ACHN (cell line): ENCODE data around the gene AP2A1.

Experiments
- DNase-seq: peaks from one replicate; pipeline ENCODE4 v3.0.0-alpha.2; 2015
- in situ Hi-C: cut with HindIII; loops from 2 replicates; pipeline ENCODE4 v1.10.0; 2017; ENCODE audit warnings: low sequenced_read_pairs, low pct_ligation_motif_present, low pct_unique_long_range_greater_than_20kb

The AP2A1 gene

DNA sequence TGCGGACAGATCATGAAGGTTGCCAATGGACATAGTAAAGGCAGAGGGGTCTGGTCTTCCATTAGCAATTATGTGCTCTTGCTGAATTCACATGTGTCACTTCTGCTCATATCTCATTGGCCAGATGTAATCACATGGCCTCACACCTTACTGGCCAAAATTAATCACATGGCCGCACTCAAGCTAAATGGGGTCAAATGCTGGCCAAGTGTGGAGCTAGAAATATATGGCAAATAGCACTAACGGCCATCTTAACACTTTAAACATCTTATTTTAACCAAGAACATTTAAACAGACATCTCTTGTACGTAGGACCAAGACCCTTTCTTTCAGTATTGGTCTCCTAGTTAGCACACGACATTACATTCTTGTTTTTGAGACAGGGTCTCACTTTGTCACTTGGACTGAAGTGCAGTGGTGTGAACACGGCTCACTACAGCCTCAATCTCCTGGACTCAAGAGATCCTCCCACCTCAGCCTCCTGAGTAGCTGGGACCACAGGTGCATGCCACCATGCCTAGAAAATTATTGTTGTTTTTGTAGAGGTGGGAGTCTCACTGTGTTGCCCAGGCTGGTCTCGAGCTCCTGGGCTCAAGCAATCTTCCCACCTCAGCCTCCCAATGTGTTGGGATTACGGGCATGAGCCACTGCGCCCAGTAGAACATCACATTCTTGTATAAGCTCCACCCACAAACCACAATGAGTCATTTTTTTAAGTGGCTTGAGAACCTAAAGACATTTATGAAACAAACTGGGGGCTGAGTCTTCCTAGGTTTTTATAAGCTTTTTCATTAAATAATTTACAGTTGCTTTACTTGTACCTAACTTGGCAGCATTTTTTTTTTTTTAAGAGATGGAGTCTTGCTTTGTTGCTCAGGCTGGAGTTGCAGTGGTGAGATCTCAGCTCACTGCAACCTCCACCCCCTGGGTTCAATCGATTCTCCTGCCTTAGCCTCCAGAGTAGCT is 81.2 kb downstream of the AP2A1 start:
- in situ Hi-C loops, result no loop called here
- DNase-seq, result peak; percentile 84

GRCh38 chr19:49848938-49849337 is 82.1 kb downstream of the AP2A1 start:
- in situ Hi-C loops, result no loop called here
- DNase-seq, result no peak

GRCh38 chr19:49849433-49850220 is 82.8 kb downstream of the AP2A1 start:
- in situ Hi-C loops, result no loop called here
- DNase-seq, result no peak

DNA sequence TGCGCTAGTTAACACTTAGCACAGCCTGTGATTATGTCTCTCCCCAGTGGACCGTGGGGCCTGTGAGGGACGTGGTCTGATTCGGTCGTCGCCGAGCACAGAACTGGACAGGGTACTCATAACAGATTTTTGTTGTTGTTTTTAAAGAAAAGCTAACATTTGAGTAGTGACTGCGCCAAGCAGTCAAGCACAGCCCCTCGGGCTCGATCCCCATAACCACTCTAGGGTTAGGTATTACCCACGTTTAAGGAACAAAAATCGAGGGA is 83.4 kb downstream of the AP2A1 start:
- no peak for DNase-seq
- in situ Hi-C loops, result no loop called here

GRCh38 chr19:49850487-49851342 is 83.9 kb downstream of the AP2A1 start, which contains the start of gene PTOV1:
PTOV1 (plus strand) TSS chr19:49851159.
- in situ Hi-C loops, result no loop called here
- peak; percentile 87 for DNase-seq

DNA sequence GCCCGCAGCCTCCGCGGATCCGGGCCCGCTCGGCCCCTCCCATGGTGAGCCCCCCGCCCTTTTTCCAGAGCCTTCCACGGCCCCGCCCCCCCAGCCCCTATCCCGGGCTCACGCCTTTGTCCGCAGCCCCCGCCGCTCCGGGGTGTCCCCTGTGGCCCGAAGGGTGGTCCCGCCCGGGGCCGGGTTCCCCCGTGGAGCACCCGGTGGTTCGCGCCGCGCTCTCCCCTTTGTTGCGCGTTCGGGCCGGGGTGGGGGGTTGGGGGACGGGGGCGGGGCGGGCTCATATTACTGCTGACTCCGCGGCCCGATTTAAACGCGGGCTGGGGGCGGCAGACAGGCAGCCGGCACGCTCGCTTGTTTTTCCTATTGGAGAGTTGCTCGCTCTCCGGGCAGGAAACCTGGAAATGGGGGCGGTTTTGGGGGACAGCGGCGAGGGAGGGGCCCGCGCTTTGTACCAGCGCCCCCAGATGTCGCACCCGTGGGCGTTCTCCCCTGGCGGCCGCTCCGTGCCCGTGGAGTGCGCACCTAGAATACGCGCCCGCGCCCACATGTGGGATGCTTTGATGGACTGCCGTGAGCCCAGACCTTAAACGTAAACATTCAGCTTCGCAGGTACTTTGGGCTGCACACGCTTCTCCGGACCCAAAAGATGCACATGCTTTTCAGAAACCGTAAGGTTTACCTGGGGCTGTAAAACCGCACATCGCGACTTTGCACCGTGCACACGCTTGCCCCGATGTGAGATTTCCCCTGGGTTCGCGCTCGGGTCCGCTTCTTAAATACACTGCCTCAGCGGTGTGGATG is 84.9 kb downstream of the AP2A1 start:
- DNase-seq, result peak; percentile 13
- in situ Hi-C loops, result no loop called here

DNA sequence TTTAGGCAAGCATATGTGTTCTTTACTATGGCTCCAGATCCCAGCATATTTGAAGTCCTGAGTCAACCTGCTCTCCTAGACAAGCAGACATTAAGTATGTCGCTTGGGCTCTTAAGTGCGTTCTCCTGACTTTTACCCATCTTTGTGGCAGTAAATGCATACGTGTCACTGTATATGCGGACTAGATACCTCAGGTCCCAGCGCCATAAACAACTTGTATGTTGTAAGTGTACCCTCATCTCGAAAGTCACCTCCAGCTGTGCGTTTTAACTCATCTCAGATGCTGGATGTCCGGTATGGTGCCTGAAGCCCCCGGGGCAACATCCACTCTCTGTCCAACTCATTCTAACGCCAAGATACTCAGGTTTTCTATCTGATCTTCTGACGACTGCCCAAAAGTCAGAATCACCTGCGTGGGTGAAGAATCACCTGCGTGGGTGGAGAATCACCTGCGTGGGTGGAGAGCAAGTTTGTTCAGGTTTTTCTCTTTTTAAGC is 85.9 kb downstream of the AP2A1 start:
- DNase-seq, result no peak
- in situ Hi-C loops, result no loop called here

DNA sequence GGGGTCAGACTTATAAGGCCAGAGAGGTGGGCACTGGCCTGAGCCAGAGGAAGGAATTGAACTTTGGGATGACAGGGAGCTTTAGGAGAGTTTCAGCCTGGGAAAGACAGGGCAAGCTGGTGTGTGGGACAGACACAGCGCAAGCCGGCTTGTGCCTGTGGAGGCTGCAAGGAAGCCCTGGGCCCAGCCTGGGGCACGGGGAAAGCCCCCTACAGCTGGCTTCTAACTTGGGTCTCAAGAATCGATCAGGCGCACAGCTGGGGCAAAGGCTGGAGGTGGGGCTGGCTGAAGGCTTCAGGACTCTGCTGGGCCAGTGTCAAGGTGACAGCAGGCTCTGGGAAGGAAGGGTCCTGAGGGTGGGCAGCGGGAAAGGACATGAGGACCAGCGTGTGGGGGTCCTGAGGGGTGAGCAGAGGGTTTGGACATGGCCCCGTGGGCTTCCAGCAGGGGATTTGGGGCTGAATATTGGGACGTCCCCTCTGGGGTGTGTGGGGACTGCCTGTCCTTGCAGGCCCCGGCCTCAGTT is 87.1 kb downstream of the AP2A1 start:
- in situ Hi-C loops, result no loop called here

DNA sequence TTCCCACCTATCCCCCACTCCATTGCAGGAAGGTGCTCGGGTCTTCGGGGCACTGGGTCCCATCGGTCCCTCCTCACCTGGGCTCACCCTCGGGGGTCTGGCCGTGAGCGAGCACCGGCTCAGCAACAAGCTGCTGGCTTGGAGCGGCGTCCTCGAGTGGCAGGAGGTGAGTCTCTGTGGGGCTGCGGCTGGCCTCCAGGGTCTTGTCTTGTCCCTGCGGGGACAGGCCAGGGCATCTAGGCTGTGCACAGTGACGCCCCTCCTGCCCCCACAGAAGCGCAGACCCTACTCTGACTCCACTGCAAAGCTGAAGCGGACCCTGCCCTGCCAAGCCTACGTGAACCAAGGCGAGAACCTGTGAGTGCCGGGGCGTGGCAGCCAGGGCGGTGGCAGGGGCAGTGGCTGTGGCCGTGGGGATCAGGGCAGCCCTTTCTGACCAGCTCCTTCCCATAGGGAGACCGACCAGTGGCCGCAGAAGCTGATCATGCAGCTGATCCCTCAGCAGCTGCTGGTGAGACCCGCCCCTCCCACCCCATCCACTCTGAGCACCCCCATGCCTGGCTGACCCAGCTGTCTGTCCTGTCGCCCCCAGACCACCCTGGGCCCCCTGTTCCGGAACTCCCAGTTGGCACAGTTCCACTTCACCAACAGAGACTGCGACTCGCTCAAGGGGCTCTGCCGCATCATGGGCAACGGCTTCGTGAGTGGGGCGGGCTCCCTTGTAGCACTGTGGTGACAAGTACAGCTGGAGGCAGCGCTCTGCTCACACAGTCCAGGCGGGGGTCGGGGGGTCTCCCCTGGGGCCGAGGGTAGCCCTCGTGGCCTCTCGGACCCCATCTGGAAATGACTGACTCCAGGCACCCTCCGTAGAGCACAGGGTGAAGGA is 87.8 kb downstream of the AP2A1 start:
- in situ Hi-C loops, result no loop called here
- no peak for DNase-seq

More for the DNA sequence above, 87.1 kb downstream of the AP2A1 start:
- no peak for DNase-seq

- no peak for DNase-seq
- in situ Hi-C loops, result no loop called here
Observed at GRCh38 chr19:49855277-49855675, 88.5 kb downstream of the AP2A1 start.

DNA sequence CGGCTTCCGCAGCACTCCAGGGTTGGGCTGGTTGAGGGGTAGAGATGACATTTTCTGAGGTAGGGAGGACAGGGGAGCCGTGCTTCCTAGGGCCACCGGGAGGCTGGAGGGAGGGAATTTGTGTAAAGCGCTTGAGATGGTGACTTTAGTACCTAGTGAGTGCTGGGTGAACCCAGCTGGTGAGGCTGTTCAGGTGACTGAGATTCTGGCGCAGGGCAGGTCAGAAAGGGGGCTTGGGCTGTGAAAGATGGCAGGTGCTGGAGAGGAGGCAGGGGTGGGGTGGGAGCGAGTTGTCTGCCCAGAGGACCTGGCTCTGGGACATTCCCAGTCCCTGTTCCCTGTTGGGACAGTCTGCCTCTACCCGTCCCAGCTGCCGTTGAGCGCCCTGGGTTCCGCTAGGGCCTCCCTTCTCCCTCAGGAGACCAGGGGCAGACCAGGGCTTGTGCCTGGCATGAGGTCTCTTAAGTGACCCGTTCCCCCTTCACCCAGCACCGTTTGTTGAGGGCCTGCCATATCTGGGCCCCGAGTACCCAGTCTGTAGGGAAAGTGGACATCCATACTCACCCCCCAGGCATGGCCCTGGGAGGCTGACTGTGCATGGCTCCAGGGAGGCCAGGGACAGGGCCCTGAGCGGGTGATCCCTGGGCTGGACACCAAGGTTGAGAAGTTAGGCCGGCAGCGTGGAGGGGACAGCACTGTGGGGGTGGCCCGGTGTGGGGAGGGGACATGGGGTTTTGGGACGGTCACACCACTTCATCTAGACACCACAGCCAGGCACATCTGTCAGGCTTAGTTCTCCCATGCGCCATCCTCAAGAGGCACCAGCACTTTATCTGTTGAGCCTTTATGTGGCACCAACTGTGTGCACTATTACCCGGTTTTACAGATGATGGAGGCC is 89.1 kb downstream of the AP2A1 start:
- DNase-seq, result no peak

DNA sequence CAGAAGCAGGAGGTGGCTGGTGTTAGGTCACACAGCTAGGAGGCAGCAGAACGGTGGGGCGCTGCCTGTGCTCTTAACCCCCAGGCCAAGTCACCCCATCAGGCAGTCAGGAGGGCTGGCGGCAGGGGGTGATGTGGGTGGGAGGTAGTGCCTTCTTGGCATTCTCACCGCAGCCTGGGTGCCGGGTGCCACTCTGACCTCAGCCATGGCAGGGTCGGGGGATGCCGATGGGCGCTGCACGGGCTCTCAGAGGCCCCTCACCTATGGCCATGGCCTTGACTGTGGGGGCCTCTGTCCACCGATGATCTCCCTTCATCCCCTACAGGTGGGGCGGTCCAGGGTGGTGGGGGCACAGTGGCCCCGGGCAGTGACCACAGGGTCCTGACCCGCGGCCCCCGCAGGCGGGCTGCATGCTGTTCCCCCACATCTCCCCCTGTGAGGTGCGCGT is 89.8 kb downstream of the AP2A1 start:
- no peak for DNase-seq
- in situ Hi-C loops, result no loop called here

More for the DNA sequence above, 89.1 kb downstream of the AP2A1 start:
- in situ Hi-C loops, result no loop called here
